Measurements from ENCODE around the gene GABBR1.
"Not testable (repeated sequence)": the region's sequence is repeated elsewhere in the genome, so short reads cannot be mapped to it uniquely, and the experiment has no call there.

GABBR1 gene

DNA sequence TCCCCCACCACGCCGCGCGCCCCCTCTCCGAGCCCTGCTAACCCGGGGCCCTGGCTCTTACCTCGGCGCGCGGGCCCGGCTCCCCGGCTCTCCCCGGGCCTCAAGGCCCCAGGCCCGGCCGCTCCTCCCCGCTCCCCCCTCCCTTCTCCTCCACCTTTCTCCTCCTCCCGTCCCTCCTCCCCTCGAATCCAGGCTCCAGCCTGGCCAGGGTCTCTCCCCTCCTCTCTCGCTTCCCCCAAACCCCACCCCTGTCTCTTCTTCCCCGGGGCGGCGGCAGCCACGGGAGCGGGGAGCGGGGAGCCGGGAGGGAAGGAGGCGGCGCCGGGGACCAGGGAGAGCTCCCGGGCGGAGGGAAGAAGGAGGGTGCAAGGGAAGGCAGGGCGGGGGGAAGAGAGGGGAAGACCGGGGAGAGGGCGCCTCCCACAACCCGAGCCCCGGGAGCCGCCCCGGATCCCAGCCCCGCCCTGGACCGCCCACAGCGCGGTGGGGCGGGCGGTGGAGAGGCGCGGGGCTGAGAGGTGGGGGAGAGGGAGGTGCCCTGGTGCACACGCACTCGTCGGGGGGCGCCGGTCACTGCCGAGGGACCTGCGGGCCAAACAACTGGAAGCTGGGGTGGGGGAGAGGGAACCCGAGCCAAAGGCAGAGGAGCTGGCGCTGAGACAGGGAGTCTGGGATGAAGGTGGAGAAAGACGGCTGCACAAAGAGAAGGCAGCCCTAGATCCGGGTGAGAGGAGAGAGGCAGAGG, at the start of gene GABBR1:
Gene GABBR1, minus strand, starts transcription at position 395 of the 745 bp plus-strand sequence. CDS start 798 bp downstream, outside the sequence.
- peak; percentile 96 for DNase-seq (ENCODE audit: low read depth, low spot score)

DNA sequence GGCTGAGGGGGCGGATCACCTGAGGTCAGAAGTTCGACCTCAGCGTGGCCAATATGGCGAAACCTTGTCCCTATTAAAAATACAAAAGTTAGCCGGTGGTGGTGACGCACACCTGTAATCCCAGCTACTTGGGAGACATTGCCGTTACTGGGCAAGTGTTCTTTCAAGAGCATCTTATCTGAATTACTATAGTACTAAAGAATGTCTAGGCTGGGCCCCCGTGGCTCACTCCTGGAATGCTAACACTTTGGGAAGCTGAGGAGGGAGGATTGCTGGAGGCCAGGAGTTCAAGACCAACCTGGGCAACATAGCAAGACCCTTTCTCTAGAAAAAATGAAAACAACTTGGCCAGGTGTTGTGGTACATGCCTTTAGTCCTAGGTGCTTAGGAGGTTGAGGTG, 48.8 kb upstream of the GABBR1 start:
- no peak for DNase-seq (ENCODE audit: low read depth, low spot score)

DNA sequence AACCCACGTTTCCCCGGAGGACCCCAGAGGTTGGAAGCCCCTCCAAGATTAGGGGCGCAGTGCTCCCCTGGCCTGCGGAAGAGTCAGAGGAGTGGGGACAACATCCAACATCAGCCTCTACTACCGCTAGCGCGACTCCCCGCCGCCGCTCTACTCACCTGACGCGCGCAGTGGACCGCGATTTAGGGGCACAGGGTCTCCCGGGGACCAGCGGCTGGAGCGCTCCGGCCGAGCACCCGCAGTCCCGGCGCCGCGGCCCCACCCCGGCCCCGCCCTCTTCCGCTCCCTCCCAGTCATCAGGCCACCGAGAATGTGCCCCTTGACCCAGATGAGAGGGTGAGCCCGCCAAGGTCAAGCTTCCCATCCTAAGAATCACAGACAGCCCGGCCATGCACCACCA, 47.9 kb upstream of the GABBR1 start, which contains the start of gene ZFP57:
Gene ZFP57, minus strand, starts transcription at position 249 of the 400 bp plus-strand sequence. CDS start 4,149 bp downstream, outside the sequence.
- DNase-seq (ENCODE audit: low read depth, low spot score) = no peak

DNA sequence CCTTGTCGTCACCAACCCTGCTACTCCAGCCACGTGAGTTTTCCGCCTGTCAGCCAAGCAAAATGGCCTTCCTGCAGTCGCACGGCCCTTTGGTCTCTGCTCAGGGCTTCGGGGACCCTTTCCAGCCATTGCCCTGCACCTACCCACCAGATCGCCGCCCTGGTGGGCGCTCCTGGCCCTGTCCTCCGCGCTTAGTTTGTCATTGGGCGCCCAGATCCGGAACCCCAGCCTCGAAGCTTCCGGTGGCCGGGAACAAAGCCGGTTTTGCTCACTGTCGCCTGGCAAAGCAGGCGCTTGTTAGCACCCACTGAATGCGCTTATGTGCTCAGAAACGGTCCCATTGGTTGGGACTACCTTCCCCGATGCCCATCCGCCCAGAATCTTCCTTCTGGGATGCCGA, 47.4 kb upstream of the GABBR1 start:
- no peak for DNase-seq (ENCODE audit: low read depth, low spot score)

DNA sequence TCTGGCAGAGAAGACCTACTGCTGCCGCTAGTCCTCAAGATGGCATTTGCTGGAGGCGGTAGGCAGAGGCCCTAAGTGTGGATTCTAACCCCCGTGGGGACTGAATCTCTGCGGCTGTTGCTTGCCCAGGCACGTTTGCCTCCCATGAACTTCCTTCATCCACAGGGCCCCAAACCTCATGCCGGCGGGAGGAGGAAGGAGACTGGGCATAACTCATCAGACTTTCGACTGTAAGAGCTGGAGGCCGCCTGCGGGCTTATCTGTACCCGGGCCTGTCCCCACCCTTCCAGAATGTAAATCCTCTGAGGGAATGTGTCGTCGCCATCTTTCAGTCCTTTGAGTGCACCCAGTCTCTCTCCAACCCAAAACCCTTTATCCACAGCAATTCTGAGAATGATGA, 47.0 kb upstream of the GABBR1 start:
- DNase-seq (ENCODE audit: low read depth, low spot score) = no peak

DNA sequence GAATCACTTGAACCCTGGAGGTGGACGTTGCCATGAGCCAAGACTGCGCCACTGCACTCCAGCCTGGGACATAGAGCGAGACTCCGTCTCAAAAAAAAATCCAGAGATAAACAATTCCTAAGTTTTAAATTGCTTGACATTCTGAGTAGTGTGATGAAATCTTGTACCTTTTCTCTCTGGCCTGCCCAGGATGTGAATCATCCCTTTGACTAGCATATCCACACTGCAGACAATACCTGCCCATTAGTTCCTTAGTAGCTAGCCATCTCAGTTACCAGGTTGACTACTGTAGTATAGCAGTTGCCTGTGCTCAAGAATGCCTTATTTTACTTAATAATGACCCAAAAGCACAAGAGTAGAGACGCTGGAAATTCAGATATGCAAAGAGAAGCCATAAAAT, 45.1 kb upstream of the GABBR1 start:
- DNase-seq (ENCODE audit: low read depth, low spot score) = no peak

DNA sequence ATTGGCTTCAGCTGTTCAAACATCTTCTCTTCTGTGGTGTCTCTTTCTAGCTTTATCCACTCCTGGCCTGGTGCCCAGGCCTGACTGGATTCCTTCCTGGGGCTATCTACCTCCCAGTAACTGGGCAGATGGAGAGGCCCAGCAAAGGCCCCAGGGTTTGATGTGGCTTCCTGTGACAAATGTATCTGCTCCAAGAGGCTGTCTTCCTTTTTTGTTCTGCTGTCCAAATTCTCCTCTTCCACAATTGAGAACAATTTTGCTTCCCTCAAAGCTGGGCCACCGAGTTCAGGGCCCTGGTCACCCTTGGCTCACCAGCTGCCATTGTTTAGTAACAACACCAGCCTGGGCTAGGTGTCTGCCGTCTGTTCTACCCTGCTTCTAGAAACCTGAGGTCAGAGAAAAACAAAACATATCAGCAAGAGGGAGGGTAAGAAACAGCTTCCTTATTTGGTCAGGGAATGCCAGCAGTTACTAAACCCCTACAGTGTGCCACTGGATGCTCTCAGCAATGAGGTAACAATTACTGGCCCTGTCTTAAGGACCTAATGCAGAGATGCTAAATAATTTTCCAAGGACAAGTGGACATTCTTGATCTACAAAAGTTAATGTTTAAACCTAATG, 44.1 kb upstream of the GABBR1 start:
- DNase-seq (ENCODE audit: low read depth, low spot score) = peak; percentile 11

DNA sequence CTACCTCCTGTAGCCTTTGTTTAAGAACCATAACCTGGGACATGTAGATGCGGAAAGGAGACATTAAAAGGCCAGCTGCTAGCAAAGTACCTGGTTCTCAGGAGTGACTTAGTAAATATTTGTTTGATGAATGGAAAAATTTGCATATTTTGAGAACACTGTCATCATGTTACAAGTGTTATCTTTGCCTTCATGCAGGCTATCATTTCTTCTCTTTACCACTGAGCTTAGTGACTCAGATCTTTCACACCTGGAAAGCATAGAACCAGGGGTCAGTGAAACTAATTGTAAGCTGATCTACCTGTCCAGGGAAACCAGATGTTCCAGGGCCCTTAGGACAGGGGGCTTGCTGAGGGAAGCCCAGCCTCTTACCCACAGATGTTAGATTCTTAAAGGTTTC, 42.6 kb upstream of the GABBR1 start:
- no peak for DNase-seq (ENCODE audit: low read depth, low spot score)

DNA sequence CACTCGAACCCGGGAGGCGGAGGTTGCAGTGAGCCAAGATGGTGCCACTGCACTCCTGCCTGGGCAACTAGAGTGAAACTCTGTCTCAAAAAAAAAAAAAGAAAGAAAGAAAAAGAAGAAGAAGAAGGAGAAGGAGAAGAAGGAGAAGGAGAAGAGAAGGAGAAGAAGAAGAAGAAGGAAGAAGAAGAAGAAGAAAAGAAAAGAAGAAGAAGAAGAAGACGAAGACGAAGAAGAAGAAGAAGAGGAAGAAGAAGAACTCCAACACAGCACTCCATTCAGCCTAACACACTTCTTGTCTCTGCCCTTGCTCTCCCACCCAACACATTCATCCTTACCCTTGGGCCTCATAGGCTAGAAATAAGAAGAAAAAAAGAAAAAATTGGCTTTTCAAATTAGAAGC, 41.0 kb upstream of the GABBR1 start:
- DNase-seq (ENCODE audit: low read depth, low spot score) = no peak

DNA sequence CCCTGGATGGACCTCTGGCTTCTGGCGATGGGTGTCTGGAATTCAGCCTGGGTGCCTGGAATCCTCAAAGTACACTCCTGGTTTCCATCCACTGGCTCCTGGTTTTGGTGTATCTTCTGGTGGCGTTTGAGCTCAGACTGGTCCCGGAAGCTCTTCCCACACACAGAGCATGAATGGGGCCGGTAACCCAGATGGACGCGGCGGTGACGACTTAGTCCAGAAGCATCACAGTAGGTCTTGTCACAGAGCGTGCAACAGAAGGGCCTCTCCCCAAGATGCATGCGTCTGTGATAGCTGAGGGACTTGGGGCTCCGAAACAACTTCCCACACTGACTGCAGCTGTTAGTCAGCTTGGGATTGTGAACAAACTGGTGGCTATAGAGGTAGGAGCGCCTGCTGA, 40.2 kb upstream of the GABBR1 start:
- no peak for DNase-seq (ENCODE audit: low read depth, low spot score)

DNA sequence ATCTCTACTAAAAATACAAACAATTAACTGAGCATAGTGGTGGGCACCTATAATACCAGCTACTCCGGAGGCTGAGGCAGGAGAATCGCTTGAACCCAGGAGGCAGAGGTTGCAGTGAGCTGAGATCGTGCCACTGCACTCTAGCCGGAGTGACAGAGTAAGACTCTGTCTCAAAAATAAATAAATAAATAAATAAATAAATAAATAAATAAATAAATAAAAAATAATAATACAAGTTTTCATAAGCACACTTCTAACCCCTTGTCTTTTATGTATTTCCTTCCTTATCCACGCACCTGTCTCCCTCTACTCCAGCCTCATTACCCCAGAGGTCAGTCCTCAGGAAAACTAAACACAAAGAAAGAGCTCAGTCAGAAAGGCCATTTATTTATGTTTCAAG, 39.1 kb upstream of the GABBR1 start:
- DNase-seq (ENCODE audit: low read depth, low spot score) = not testable (repeated sequence)

DNA sequence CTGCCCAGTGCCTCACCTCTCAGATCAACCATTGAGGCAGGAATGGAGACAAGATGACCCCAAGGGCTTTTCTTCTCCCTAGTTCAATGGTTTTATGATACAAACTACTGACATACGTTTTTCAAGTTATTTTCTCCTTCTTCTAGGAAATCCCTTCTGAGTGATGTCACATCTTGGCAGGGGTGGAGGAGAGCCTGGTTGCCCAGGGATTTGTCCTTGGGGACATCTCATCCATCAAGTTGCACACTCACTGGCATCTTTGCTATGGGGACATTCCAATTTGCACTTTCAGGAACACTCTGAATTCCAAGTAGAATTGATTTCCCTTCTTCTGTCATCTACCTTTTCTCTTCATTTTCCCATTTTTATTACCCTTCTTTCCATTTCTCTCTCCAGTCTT, 38.0 kb upstream of the GABBR1 start:
- no peak for DNase-seq (ENCODE audit: low read depth, low spot score)

DNA sequence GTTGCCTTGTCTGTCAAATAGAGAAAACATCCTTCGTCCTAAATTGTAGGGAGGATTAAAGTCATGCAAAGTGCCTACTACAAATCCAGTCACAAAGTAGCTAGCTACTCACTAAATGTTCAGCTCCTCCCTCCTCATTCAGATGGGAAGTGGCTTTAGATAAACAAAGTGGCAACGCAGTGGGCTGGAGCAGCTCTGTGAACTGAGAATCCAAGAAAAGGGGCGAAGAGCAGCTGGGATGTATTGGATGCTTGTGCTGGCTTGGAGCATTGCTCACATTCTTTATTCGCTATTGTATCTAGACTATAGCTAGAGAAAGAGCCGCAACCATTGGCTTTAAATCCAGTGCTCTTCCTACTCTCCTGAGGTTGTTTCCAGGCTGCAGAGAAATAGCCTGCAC, 34.2 kb upstream of the GABBR1 start:
- no peak for DNase-seq (ENCODE audit: low read depth, low spot score)

DNA sequence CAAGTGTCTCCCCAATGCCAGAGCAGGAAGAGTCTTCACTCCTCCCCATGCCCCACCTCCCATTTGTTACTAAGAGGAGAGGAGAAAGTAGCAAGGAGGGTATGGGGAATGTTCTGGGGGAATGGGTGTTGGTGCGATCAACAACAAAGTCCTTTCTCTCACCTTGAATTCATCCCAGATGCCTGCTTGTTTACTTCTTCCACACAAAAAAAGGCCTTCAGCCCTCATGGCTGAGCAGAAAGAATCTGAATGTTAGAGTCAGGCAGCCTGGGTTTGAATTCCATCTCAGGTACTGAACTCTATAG, 33.8 kb upstream of the GABBR1 start:
- no peak for DNase-seq (ENCODE audit: low read depth, low spot score)

DNA sequence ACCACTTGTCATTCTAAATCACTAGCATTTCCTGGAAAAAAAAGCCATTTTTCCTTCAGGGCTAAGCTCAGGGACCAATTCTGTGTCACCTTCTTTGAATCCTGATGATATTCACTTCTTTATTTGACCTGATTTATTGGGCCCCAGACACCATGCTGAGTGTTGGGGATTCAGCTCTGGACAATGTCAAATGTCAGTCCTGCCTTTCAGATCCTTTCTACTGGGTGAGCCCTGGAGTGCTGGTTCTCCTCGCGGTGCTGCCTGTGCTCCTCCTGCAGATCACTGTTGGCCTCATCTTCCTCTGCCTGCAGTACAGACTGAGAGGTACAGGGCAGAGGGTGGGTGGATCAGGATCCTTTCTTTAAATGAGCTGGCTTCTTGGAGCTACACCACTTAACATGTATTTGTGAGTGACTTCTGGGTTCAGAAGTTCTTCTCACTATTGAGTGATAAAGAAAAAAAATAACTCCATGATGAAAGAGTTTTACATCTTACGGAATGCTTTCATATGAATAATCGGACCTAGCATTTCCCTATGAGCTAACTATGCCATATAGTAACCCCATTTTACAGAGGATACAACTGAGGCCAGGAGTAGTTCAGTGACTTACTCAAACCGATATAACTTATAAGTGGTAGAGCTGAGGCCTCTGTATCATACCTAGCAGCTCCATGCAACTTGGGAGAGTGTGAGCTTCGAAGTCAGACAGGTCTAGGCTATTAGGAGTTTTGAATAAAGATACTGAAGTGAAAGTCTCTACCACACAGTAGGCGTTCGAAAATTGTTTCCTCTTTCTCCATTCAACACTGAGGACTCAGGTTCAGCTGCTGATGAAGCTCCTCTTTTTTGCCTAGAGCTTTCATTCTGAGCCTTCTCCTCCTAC, 33.2 kb upstream of the GABBR1 start:
- DNase-seq (ENCODE audit: low read depth, low spot score) = no peak

DNA sequence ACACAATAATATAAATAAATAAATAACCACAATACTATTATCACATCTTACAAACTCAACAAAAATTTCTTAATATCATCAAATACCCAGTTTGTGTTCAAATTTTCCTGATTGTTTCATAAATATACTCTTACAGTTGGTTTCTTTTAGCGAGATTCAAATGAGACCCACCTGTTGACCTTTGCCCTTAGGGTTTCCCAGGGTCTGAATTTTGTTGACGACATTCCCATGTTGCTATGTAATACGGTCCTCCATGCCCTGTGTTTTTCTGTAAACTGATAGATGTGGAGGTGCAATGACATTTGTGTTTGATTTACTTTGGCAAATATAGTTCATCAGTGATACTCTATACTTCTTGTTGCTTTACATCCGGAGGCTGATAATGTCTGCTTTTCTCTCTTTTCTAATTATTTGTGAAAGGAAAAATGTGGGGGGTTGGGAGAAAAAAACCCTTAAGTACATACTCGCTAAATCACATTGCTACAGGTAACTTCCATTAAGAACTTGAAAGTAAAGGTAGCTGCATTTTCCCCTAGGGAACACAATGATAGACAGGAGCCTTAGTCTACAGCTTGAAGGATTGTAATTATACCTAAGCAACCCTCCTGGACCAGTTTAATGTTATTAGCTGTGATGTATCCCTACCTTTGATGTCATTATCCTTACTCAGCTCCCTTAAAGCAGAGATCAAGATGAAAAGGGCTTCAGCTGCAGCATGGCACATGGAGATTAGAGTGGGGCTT, 30.5 kb upstream of the GABBR1 start:
- no peak for DNase-seq (ENCODE audit: low read depth, low spot score)

DNA sequence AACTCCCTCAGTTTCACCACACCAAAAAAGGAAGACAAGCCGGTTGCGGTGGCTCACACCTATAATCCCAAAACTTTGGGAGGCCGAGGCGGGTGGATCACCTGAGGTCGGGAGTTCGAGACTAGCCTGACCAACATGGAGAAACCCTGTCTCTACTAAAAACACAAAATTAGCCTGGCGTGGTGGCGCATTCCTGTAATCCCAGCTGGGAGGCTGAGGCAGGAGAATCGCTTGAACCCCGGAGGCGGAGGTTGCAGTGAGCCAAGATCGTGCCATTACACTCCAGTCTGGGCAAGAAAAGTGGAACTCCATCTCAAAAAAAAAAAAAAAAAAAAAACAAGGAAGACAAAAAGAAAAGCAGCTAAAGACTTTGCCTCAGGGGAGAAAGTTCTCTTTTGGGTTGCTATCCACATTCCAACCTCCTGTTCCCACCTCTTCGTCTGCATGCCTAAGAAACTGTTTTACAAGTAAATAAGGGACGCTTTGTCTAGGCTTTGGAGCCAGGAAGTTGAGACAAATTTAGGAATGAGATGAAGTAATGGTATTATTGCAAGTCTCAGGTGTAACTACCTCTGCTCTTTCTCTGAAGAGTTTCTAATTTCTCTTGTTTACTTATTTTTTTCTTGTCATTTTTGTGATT, 28.6 kb upstream of the GABBR1 start:
- not testable (repeated sequence) for DNase-seq (ENCODE audit: low read depth, low spot score)

DNA sequence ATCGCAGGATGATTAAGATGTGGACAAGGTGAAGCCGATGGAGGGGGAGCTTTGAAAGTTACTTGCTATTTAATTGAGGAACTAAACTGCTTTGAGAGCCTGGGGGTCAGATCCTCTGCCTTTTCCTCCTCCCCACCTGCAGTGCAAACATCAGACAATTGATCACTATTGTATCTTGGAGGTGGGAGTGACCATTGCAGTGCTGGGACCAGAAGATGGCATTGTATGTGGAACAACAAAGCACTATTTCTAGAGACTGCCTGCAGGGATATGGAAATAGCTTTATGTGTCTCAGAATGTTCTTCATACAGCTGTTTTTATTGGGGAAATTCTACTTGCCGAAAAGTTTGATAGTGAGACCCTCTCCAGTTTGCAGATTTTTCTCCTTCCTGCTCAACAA, 28.1 kb upstream of the GABBR1 start:
- no peak for DNase-seq (ENCODE audit: low read depth, low spot score)

DNA sequence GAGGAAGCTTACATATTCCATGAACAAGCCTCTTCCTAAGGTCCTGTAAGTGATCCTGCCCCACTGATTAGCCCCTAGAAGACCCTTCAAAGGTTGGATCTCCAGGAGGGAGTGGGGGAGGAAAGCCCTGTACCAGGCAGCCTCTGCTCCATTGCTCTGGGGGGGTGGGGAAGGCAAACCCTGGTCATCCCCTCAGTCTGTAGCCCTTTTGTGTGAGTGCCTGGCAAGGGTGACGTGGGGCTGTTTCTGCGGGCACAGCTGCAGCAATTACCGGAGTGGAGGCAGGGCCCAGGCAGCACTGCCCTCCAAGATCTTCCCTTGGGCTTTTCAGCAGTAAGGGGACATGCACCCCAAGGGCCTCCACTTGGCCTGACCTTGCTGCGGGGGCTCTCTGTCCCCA, 23.8 kb upstream of the GABBR1 start, which contains the start of gene MOG:
Gene MOG, plus strand, starts transcription at position 295 of the 400 bp plus-strand sequence. CDS start 118 bp downstream, outside the sequence.
- DNase-seq (ENCODE audit: low read depth, low spot score) = no peak

DNA sequence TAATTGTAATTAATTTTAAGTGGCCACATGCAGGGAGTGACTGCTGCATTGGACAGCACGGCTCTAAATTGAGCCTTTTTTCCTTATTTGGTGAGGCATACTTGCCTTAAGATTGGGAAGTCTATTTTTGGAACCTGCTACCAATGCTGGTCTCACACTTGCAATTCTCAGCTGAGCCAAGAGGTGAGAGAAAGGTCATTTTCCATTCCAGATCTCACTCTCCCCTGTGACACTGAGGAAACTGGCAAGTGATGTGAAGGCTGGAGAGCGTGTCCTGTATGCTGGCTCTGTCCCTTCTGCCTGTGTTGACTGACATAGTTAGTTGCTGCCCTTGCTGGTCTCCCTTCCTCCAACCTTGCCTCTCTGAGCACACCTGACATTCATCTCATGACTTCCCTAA, 23.2 kb upstream of the GABBR1 start:
- DNase-seq (ENCODE audit: low read depth, low spot score) = no peak

DNA sequence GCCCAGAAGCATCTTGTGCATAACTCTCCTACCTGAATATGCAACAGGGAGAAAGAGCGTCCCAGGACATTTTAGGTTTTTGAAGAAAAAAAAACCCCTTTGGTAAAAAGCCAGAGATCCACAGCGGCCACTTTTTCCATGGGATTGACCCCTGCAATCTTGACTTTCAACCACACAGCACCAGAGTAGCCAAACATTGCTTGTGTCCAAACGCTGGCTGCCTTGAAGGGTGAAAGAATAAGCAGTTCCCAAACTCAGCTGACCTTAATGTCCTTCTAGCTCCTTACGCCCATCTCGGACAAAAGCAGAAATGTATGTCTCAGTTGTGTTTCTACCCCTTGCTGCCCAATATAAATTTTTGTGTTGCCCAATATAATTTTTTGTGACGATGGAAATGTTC, 22.7 kb upstream of the GABBR1 start:
- no peak for DNase-seq (ENCODE audit: low read depth, low spot score)
